Measurements from ENCODE around the gene GABBR1. TPM values are rescaled to one million over a fixed set of nuclear protein-coding genes. Genes with fewer than 3 reads are reported as not detected.

Gene GABBR1
- total RNA-seq, 1 experiment from 2014 or later, result 2.8 TPM

- no peak for DNase-seq (ENCODE audit: low read depth in 1 of 2, low spot score in 2 of 2)
- peaks cover 6% of the 10 kb centered on the region; the same call in 1 of the 2 replicates for H3K36me3 ChIP-seq
- no peak overlapping the region for H3K27ac ChIP-seq
- H3K4me3 ChIP-seq, result no peak overlapping the region
- H3K27me3 ChIP-seq (replicated peaks), result no peaks in the 10 kb centered on the region
- H3K4me1 ChIP-seq (replicated peaks), result peaks cover 13% of the 10 kb centered on the region
- H3K9me3 ChIP-seq (replicated peaks), result no peaks in the 10 kb centered on the region
Measured at GRCh38 chr6:29625337-29625930, 7.5 kb downstream of the GABBR1 start.

- no peak for DNase-seq (ENCODE audit: low read depth in 1 of 2, low spot score in 2 of 2)
- no peak overlapping the region for H3K27ac ChIP-seq
Measured at GRCh38 chr6:29624520-29624961, 8.4 kb downstream of the GABBR1 start.

GRCh38 chr6:29620630-29621029 lies 12.4 kb downstream of the GABBR1 start:
- Histone ChIP-seq H3K27ac (no peak overlapping the region), H3K27me3 (replicated peaks) (no peaks in the 10 kb centered on the region), H3K9me3 (replicated peaks) (no peaks in the 10 kb centered on the region), H3K4me1 (replicated peaks) (no peaks in the 10 kb centered on the region), H3K4me3 (no peak overlapping the region), H3K36me3 (peaks cover 15% of the 10 kb centered on the region; the same call in 1 of the 2 replicates)
- DNase-seq (ENCODE audit: low read depth in 1 of 2, low spot score in 2 of 2), result no peak

More at GRCh38 chr6:29624520-29624961, 8.4 kb downstream of the GABBR1 start:
- Histone ChIP-seq H3K4me3 (no peak overlapping the region), H3K4me1 (replicated peaks) (peaks cover 13% of the 10 kb centered on the region), H3K36me3 (peaks cover 8% of the 10 kb centered on the region; the same call in 1 of the 2 replicates), H3K27me3 (replicated peaks) (no peaks in the 10 kb centered on the region), H3K9me3 (replicated peaks) (no peaks in the 10 kb centered on the region)

GRCh38 chr6:29619578-29620160 lies 13.3 kb downstream of the GABBR1 start:
- no peak overlapping the region for H3K27ac ChIP-seq

GRCh38 chr6:29617782-29618554 lies 15.0 kb downstream of the GABBR1 start:
- Histone ChIP-seq H3K27me3 (replicated peaks) (no peaks in the 10 kb centered on the region), H3K4me3 (no peak overlapping the region), H3K27ac (no peak overlapping the region), H3K4me1 (replicated peaks) (peaks cover 12% of the 10 kb centered on the region), H3K36me3 (peaks cover 26% of the 10 kb centered on the region), H3K9me3 (replicated peaks) (no peaks in the 10 kb centered on the region)
- DNase-seq (ENCODE audit: low read depth in 1 of 2, low spot score in 2 of 2), result no peak

More at GRCh38 chr6:29619578-29620160, 13.3 kb downstream of the GABBR1 start:
- no peaks in the 10 kb centered on the region for H3K27me3 ChIP-seq (replicated peaks)
- no peak overlapping the region for H3K4me3 ChIP-seq
- H3K9me3 ChIP-seq (replicated peaks), result no peaks in the 10 kb centered on the region
- peaks cover under 1% of the 10 kb centered on the region; the same call in 1 of the 2 replicates for H3K4me1 ChIP-seq (replicated peaks)
- peaks cover 15% of the 10 kb centered on the region; the same call in 1 of the 2 replicates for H3K36me3 ChIP-seq
- DNase-seq (ENCODE audit: low read depth in 1 of 2, low spot score in 2 of 2), result no peak

GRCh38 chr6:29611426-29611825 lies 21.6 kb downstream of the GABBR1 start:
- peaks cover 23% of the 10 kb centered on the region for H3K36me3 ChIP-seq
- H3K9me3 ChIP-seq (replicated peaks), result no peaks in the 10 kb centered on the region
- no peak for DNase-seq (ENCODE audit: low read depth in 1 of 2, low spot score in 2 of 2)
- peaks cover 12% of the 10 kb centered on the region for H3K4me1 ChIP-seq (replicated peaks)
- H3K27me3 ChIP-seq (replicated peaks), result no peaks in the 10 kb centered on the region
- no peak overlapping the region for H3K27ac ChIP-seq
- H3K4me3 ChIP-seq, result no peak overlapping the region

GRCh38 chr6:29610540-29610939 lies 22.4 kb downstream of the GABBR1 start:
- Histone ChIP-seq H3K36me3 (peaks cover 23% of the 10 kb centered on the region), H3K4me3 (no peak overlapping the region), H3K9me3 (replicated peaks) (no peaks in the 10 kb centered on the region), H3K27ac (no peak overlapping the region), H3K4me1 (replicated peaks) (peaks cover 12% of the 10 kb centered on the region), H3K27me3 (replicated peaks) (no peaks in the 10 kb centered on the region)
- no peak for DNase-seq (ENCODE audit: low read depth in 1 of 2, low spot score in 2 of 2)

- H3K4me1 ChIP-seq (replicated peaks), result no peaks in the 10 kb centered on the region
- H3K27ac ChIP-seq, result no peak overlapping the region
- H3K27me3 ChIP-seq (replicated peaks), result no peaks in the 10 kb centered on the region
- H3K36me3 ChIP-seq, result peaks cover 14% of the 10 kb centered on the region
- no peaks in the 10 kb centered on the region for H3K9me3 ChIP-seq (replicated peaks)
- no peak for DNase-seq (ENCODE audit: low read depth in 1 of 2, low spot score in 2 of 2)
- H3K4me3 ChIP-seq, result no peak overlapping the region
Measured at GRCh38 chr6:29608131-29608530, 24.9 kb downstream of the GABBR1 start.

GRCh38 chr6:29603930-29604329 lies 29.1 kb downstream of the GABBR1 start:
- Histone ChIP-seq H3K27me3 (replicated peaks) (no peaks in the 10 kb centered on the region), H3K27ac (no peak overlapping the region), H3K36me3 (no peaks in the 10 kb centered on the region; the same call in none of the 2 replicates), H3K4me3 (no peak overlapping the region), H3K9me3 (replicated peaks) (no peaks in the 10 kb centered on the region), H3K4me1 (replicated peaks) (no peaks in the 10 kb centered on the region)
- no peak for DNase-seq (ENCODE audit: low read depth in 1 of 2, low spot score in 2 of 2)

GRCh38 chr6:29603456-29603855 lies 29.5 kb downstream of the GABBR1 start:
- no peaks in the 10 kb centered on the region; the same call in 1 of the 2 replicates for H3K36me3 ChIP-seq

GRCh38 chr6:29602564-29603361 lies 30.2 kb downstream of the GABBR1 start:
- no peaks in the 10 kb centered on the region; the same call in 1 of the 2 replicates for H3K36me3 ChIP-seq
- DNase-seq (ENCODE audit: low read depth in 1 of 2, low spot score in 2 of 2), result no peak
- H3K4me1 ChIP-seq (replicated peaks), result no peaks in the 10 kb centered on the region
- no peak overlapping the region for H3K27ac ChIP-seq
- no peaks in the 10 kb centered on the region for H3K9me3 ChIP-seq (replicated peaks)
- no peak overlapping the region for H3K4me3 ChIP-seq
- H3K27me3 ChIP-seq (replicated peaks), result no peaks in the 10 kb centered on the region

More at GRCh38 chr6:29603456-29603855, 29.5 kb downstream of the GABBR1 start:
- no peak overlapping the region for H3K4me3 ChIP-seq
- DNase-seq (ENCODE audit: low read depth in 1 of 2, low spot score in 2 of 2), result no peak
- H3K27ac ChIP-seq, result no peak overlapping the region
- no peaks in the 10 kb centered on the region for H3K4me1 ChIP-seq (replicated peaks)
- H3K9me3 ChIP-seq (replicated peaks), result no peaks in the 10 kb centered on the region
- no peaks in the 10 kb centered on the region for H3K27me3 ChIP-seq (replicated peaks)

- H3K27ac ChIP-seq, result no peak overlapping the region
- H3K36me3 ChIP-seq, result no peaks in the 10 kb centered on the region
- H3K27me3 ChIP-seq (replicated peaks), result peaks cover 8% of the 10 kb centered on the region; the same call in 1 of the 2 replicates
- H3K4me1 ChIP-seq (replicated peaks), result no peaks in the 10 kb centered on the region
- no peak for DNase-seq (ENCODE audit: low read depth in 1 of 2, low spot score in 2 of 2)
- H3K9me3 ChIP-seq (replicated peaks), result no peaks in the 10 kb centered on the region
- H3K4me3 ChIP-seq, result no peak overlapping the region
Measured at GRCh38 chr6:29598172-29598747, 34.7 kb downstream of the GABBR1 start.

- H3K27me3 ChIP-seq (replicated peaks), result peaks cover 8% of the 10 kb centered on the region; the same call in 1 of the 2 replicates
- H3K36me3 ChIP-seq, result no peaks in the 10 kb centered on the region
- no peak overlapping the region for H3K27ac ChIP-seq
- DNase-seq (ENCODE audit: low read depth in 1 of 2, low spot score in 2 of 2), result no peak
- no peaks in the 10 kb centered on the region for H3K4me1 ChIP-seq (replicated peaks)
- H3K4me3 ChIP-seq, result no peak overlapping the region
- no peaks in the 10 kb centered on the region for H3K9me3 ChIP-seq (replicated peaks)
Measured at GRCh38 chr6:29597184-29597583, 35.8 kb downstream of the GABBR1 start.

Measured in SJSA1 (cell line).